ENCODE data around the gene RTTN.

DNA sequence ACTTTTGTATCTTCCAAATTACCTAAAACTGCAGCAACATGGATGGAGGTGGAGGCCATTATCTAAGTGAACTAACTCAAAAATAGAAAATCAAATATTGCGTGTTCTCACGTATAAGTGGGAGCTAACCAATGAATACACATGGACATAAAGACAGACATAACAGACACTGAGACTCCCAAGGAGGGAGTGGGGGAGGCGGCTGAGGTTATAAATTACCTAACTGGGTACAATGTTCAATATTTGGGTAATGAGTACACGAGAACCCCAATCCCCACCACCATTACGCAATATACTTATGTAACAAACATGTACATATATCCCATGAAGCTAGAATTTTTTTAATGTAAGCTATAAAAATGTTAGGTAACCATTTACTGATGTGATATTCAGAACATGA, 119.8 kb downstream of the RTTN start:
- no peak for TF ChIP-seq CTCF (conservative IDR thresholded peaks at IDR 0.05; ENCODE audit: low read length)
- no peak for TF ChIP-seq EZH2phosphoT487 (IDR thresholded peaks at IDR 0.05; ENCODE audit: borderline replicate concordance)
